GM11168 (cell line): Measurements from ENCODE around the gene OR10A2.
"Not testable (repeated sequence)": the region's sequence is repeated elsewhere in the genome, so short reads cannot be mapped to it uniquely, and the experiment has no call there.

Experiments used
- in situ Hi-C: fragments of 300-500 bp; cut with MboI; formaldehyde crosslinking; loops from one replicate; pipeline ENCODE4 v1.12.0; 2022; ENCODE audit warnings: low sequenced_read_pairs; ENCODE audit not compliant: unreplicated experiment

The OR10A2 gene, protein sequence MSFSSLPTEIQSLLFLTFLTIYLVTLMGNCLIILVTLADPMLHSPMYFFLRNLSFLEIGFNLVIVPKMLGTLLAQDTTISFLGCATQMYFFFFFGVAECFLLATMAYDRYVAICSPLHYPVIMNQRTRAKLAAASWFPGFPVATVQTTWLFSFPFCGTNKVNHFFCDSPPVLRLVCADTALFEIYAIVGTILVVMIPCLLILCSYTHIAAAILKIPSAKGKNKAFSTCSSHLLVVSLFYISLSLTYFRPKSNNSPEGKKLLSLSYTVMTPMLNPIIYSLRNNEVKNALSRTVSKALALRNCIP

DNA sequence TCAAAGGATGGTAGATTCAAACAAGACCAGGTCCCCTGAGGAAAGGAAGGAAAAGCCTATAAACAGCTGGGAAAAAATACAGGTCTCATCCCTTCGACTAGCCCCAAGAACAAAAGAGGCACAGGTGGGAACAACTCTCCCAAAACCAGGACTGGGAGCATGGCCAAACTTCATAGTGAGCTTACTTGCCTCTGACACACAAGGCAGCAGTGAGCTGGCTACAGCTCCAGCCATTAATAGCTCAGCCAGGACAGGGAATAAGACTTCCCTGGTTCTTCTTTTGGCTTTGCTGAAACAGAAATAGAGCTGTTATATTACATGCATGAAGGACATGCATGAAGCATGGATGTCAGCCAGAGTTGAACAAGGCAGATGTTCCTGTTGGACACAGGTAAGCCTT, at the start of gene OR10A2:
TSS of gene OR10A2 (plus strand) at position 97 of the 400 bp plus-strand sequence. CDS start 6,698 bp downstream, outside the sequence.
- in situ Hi-C loops = no loop called here

DNA sequence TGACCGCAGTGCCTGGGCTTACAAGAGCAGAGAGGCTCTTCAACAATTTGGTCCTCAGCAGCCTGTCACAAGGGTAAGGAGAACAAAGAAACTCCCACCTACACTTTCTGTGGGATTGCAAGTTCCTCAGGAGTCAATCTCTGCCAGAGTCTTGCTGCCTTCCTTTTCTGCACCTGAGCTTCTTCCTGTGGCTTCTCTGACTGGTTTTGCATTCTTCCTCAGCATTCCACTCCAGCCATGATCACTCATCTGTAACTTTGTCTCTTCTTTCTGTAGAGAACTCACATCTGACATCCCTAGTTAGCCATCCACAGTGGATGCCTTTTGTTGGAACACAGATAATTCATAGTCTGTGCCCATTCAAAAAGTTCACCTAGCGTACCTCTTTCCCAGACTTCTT, 49.2 kb upstream of the OR10A2 start:
- in situ Hi-C loops = no loop called here

DNA sequence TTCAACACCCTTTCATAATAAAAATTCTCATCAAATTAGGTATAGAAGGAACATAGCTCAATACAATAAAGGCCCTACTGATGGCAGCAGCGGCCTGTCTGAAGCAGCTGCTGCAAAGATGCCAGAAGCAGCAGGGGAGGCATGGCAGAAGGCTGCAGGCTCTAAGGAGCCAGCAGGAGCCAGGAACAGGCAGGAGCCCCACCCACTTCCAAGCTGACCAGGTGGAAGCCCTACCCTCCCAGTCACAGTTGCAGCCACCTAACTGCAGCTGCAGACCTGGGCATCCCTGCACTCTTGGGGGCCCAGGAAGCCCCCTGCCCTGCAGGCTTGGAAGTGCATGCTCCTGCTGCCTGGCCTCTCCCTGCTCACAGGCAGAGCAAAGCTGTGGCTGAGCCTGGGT, 45.2 kb upstream of the OR10A2 start:
- in situ Hi-C loops = no loop called here

DNA sequence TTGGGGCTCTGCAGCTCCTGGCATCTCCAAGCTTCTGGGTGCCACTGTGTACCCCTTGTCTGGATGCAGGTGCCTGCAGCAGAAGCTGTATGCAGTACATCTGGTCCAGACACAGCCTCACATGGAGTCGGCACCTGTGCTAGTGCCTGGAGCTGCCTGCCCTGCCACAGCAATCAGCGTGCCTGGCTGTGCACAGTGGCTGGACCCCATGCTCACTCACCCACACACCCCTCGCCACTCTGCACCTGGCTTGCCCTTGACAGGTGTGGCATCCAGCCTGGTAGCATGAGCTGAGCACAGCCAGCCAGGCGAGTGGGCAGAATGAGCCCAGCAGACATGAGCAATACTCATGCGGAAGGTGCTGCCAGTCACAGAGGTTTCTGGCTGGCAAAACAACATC, 43.9 kb upstream of the OR10A2 start:
- in situ Hi-C loops = no loop called here

DNA sequence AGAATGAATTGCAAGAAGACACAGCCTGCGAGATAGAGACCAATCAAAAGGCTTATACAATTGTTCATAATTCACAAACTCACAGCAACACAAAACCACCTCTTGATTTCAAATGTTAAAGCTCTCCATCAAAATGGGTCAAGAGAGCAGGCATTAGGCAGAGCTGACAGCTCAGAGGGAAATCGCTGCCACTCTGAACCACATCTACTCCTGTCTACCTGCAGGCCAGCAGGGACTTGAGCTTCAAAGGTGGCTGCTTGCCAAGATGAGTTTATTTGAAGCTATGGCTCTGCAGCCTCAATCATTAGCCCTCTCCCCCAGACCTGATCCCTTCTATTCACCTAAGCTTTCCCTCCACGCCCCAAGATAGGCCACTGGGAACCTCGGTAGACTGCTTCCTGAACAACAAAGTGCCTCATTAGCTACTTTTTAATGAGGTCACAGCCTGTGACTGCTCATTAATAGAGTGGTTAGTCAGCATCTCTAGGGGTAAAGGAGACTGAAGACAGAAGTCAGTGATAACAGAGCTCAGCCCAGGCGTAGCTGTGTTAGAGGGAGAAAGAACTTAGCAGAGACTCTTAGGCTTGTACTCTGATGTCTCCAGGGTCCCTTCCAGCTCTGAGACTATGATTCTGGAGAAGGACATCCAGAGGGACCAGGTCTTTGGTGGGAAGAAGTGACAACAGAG, 38.6 kb upstream of the OR10A2 start:
- in situ Hi-C loops = no loop called here

DNA sequence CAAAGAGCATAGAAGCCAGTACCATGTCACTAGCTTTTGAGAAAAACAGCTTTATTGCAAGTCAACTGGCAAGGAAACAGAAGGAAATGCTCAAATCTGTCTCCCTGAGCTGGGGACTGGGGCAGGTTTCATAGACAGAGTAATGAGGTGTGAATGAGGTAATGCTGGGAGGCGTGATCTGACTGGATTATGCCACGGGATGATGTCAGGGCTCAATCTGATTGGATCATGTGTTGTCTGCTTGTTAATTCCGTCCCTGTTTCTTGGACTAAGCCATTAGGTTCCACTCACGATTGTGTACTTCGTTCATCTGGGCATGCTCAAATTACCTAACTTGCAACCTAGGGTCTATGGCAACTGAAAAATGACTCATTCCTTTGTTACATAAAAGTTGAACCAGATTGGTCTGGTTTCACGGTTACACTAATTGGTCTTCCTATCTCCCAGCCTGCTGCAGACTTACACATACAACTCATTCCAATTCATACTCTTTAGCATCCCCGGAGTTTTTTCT, 37.6 kb upstream of the OR10A2 start:
- in situ Hi-C loops = no loop called here

DNA sequence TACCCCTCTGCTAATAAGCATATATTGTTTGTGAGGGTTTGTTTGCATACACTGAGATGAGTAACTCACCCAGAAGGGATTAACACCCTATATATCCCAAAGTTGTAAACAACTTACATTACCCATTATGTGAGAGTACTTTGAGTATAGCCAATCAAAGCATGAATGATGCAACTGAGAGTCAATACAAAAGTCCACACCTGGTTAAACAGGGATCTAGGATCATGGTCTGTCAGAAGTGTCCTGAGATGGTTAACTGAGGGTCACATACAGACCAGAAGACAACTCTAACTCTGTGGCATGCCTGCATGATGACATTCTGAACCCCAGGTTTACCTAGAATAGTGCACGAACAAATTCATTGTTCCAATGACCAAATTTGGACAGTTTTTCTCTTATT, 34.8 kb upstream of the OR10A2 start:
- in situ Hi-C loops = no loop called here

DNA sequence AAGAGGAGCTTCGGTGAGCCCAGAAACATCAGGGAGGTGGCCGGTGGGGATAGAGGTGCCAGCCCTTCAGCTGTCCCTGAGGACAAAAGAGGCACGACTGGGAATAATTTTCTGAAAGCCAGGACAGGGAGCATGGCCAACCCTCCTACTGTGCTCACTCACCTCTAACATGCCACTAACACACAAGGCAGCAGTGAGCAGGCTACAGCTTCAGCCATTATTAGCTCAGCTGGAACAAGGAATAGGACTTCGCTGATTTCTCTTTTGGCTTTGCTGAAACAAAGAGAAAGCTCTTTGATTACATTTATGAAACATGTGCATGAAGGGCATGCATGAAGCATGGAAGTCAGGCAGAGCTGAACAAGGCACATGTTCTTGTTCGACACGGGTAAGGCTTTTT, 29.5 kb upstream of the OR10A2 start:
- in situ Hi-C loops = no loop called here

DNA sequence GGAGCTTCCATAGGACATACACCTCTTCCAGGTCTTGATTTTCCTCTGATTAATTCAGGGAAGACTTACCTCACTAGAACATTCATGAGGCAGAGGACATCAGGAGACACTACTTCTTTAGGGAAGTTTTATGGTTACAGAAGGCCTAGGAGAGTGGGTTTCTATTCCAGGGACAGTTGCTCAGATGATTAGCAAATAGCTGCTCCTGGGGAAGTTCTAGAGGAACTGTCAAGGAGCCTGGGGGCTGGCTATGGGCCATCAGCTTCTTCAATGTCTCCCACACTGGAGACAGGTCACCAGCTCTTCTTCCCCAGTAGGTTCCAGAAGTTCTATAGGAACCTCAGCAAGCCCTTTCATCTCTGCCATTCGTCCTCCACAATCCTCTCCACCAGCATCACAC, 28.8 kb upstream of the OR10A2 start:
- in situ Hi-C loops = no loop called here

DNA sequence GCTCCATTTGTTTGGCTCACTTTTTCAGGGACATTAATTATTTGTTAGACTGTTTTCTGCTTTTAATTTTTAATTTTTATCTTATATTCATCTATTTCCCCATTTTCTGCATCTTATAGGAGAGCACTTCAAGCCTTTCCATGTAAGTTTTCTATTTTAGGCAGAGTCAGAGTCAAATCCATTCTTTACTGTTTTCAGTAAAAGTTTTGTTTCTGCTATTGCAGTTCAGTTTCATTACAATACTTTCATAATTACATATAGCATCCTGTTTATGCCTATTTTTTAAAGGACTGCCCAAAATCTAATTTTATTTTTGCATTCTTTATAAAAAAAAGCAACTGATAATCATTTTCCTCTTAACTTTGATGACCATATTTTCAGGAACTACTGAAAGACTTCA, 21.2 kb upstream of the OR10A2 start:
- in situ Hi-C loops = no loop called here

DNA sequence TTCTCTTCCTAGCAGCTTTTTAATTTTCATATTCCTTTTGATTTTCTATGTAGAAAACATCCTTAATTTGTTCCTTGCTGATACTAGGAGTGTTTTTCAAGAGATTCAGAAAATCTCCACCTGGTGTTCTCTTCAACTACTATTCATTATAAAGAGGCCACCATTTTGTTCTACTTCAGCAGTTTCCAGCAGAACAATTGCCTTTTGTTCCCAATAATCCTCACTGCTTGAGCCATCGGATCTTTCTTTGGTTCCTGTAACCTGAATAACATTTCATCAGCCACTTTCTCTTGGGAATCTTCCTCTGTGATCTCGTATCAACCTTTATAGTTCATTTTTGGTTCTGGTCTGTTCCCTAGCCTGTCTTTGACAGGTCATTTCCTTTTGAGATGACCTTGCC, 19.2 kb upstream of the OR10A2 start:
- in situ Hi-C loops = no loop called here

DNA sequence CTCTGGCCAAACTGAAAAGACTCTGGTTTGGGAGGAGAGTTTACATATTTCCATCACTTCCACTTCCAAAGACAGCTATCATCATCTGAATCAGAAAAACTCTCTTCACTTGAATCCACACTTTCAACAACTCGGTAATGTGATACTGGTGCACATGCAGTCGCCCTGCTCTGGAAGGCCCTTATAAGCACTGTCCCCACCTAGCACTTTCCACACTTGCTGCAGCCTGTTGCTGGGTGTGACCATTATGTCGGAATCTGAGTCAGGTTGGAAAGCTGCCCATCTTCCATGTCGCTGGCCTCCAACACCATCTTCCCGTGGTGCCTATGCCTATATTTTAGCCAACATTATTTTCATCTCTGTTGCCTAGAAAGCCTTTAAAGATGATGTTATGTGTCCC, 18.5 kb upstream of the OR10A2 start:
- in situ Hi-C loops = no loop called here

DNA sequence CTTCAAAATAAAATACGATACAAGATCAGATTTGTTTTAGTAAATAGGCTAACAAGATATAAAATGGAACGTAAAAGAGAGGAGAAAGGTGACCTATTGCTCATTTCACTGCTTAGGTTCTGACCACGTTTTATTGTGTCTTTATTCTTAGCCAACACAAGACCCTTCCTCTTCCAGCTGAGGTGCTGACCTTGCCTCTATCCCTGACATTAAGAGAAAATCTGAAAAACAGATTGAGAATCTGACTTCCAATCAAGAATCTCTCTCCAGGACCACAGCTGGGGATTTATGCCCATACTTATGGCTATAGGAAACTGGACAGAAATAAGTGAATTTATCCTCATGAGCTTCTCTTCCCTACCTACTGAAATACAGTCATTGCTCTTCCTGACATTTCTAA, 17.5 kb upstream of the OR10A2 start, which contains the start of gene OR10A5:
TSS of gene OR10A5 (plus strand) at position 301 of the 400 bp plus-strand sequence. CDS start at position 301, 0 bp downstream.
- in situ Hi-C loops = no loop called here

DNA sequence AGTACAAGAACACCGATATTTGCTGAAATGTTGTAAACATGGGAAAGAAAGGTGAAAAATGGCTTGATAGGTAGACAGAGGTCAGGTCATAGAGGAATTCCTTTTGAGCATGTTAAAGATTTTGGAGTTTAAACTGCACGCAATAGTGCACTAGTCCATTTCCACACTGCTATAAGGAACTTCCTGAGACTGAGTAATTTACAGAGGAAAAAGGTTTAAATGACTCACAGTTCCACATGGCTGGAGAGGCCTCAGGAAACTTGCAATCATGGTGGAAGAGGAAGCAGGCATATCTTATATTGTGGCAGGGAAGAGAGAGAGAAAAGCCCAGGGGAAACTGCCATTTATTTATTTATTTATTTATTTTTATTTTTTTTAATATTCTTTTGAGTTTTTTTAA, 12.3 kb upstream of the OR10A2 start:
- in situ Hi-C loops = no loop called here

DNA sequence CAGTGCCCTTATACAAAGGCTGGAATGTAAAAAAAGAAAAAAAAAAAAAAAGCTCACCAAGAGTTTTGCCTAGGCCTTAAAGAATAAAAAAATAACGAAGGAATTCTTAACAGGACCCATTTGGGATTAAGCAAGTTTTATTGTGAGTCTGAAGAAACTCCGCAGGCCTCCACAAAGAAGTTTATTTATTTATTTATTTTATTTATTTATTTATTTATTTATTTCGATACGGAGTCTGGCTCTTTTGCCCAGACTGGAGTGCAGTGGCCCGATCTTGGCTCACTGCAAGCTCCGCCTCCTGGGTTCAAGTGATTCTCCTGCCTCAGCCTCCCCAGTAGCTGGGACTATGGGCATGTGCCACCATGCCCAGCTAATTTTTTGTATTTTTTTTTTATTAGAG, 8.1 kb upstream of the OR10A2 start:
- in situ Hi-C loops = not testable (repeated sequence)

DNA sequence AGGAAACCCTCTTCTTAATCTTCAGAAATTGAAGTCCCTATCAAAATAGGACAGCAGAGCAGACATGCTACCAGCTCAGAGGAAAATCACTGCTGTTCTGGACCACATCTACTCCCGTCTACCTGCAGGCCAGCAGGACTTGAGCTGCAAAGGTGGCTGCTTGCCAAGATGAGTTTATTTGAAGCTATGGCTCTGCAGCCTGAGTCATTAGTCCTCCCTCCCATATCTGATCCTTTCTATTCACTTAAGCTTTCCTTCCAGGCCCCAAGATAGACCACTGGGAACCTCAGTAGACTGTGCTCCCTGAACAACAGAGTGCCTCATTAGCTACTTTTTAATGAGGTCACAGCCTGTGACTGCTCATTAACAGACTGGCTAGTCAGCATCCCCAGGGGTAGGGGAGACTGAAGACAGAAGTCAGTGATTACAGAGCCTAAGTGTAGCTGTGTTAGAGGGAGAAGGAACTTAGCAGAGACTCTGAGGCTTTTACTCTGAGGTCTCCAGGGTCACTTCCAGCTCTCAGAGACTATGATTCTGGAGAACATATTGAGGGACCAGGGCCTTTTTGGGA, 6.8 kb upstream of the OR10A2 start:
- in situ Hi-C loops = no loop called here

DNA sequence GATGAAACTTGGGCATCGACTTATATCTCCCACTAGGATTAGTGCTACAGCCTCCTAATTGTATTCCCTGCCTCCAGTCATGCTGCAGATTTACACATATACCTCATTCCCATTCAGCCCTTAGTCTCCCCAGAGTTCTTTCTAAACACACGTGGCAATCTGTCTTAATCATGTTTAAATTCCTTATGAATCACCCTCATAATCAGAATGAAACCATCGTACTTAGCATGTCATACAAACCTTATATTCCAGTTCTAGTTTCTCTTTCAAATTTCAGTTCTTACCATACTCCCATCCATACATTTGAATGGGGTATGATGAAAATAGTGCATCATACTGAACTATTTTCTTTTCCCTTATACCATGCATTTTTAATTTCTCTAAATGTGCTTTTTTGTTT, 6.0 kb upstream of the OR10A2 start:
- in situ Hi-C loops = no loop called here

DNA sequence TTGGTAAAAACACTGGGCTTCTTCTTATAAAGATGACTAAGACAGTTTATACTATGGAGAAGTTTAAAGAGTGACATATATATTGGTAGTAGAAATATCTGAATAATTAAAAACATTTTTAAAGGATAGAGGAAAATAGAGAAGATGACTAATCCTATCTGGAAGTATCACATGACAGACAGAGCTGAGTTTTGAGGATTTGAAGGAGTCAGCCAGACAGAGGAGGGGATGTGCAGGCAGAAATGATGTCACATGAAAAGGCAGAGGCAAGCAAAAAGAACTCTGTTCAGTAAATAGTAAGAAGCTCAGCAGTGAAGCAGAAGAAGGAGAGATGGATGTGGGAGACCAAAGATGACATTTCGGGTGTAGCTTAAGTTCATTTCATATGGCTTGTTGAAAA, 1.6 kb downstream of the OR10A2 start:
- in situ Hi-C loops = no loop called here

DNA sequence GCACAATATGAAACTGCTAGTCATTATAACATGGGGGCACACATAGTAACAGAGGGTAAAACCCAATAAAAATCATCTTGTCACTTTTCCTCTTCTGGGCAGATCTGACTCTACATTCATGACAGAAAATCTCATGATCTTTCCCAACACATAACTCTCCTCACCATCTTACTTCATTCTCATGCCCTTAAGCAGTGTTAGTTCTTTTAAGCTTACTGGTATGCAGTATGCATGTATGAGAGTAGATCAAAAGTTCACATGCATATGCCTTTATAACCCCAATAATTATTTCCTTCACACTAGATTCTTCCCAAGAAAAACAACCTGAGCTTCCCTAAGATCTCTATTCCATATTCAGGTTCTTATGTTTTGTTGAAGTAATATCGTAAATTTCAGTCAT, 8.4 kb downstream of the OR10A2 start:
- in situ Hi-C loops = no loop called here

DNA sequence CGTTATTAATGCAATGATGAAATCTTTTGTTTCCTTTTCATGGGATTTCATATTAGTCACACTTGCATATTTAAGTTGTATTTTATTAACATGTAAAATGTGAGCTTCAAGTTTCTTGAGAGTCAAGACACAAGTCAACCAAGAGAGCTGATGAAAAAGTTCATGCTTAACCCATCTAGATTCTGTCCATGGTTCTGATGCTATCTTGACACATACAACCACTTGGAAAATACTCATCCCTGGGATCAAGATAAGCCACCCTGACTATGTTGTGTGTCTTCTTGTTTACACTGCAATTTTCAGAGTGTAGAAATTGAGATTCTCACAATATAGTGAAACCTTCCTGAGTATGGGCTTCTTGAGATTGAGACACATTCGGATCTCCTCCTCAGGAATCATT, 12.9 kb downstream of the OR10A2 start:
- in situ Hi-C loops = no loop called here

DNA sequence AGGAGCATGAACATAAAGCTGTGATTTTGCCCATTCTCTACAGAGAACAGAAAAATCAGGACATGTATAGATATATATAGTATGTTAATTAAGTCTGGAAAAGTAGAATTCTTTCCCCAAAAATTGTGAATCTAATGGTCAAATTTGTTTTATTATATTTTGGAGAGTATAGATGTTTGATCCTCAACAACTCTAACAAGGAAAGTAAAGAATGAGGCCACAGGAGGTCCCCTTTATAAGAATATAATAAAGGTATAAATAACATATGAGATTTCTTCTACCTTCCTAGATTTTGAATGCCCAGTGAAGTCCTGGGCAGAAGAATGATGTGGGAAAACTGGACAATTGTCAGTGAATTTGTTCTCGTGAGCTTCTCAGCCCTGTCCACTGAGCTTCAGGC, 13.5 kb downstream of the OR10A2 start, which contains the start of gene OR10A4:
TSS of gene OR10A4 (plus strand) at position 301 of the 400 bp plus-strand sequence. CDS start at position 324, 23 bp downstream.
- in situ Hi-C loops = no loop called here
